HS-5 (cell line): ENCODE results near the gene LRRIQ4.

Source experiments
- DNase-seq: peaks from one replicate; pipeline ENCODE4 v3.0.0-alpha.2; 2012; ENCODE audit warnings: low read depth

Gene LRRIQ4

DNA sequence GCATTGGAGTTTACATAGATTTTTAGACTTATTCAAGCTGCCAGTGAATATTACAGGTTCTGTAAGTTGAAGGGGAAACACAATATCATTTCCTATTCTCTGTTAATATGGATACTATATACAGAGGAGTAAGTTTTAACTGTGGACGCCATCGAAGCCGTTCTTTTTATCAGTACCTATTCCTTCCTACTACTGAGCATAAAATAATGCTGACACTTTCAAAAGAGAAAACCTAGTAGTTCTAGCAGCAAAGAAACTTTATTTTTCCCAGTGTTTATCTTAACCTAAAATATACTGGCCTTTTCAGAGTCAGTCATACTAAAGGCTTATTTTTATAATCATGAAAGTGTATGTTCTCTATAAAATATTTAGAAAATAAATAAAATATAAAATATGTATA, 42.8 kb downstream of the LRRIQ4 start:
- no peak for DNase-seq

DNA sequence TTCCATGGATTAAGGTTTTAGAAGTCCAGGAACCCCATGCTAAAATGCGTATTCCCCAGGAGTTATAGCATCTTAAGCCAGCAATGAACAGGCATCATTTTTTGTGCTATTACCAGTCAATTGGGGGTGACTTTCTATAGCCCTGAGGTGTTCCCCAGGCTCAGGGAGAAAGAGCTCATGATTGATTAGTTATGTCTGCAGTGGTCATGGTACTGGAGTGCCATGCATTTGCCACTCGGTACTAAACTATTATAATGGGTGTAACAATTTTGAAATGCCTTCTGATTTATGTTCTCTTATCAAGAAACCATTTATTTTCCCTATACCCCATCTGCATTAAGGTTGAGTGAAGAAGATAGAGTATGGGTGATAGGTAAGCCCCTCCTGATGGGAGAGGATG, 45.1 kb downstream of the LRRIQ4 start:
- DNase-seq, result no peak

DNA sequence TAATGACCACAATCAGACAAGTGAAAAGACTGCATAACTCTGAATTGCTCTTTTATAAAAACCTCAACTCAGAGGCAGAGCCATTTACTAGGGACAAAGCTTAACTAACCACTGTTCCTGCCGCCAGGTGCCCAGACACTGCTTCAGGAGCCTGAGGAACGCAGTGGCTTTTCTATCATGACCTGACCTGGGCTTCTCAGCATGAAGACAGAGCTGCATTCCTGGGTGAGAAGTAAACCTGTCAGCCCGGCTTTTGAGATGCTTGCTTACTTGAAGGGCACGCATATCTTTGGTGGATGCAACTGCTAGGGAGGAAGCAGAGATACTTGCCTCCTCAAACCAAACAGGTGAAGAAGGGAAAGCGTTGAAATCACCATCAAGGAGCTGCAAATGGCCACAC, 49.2 kb downstream of the LRRIQ4 start:
- DNase-seq, result no peak

DNA sequence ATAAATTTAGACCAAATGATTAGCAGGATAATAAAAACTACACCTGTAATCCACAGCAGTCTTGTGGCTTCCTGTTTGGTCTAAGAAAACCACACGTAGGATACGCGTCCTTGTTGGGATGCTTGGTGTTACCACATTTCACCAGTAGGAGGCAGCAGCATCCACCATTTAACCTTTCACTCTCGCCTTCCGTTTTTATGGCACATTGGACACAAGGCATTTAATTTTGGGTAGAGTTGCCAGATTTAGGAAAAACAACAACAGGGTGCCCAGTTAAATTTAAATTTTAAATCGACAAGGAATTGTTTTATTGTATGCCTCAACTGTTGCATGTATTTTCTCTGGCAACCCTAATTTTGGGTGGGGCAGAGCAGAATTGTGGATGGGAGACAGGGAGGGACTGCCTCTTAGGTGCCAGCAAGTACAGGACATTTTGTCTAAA, 50.8 kb downstream of the LRRIQ4 start:
- DNase-seq, result peak; percentile 53

DNA sequence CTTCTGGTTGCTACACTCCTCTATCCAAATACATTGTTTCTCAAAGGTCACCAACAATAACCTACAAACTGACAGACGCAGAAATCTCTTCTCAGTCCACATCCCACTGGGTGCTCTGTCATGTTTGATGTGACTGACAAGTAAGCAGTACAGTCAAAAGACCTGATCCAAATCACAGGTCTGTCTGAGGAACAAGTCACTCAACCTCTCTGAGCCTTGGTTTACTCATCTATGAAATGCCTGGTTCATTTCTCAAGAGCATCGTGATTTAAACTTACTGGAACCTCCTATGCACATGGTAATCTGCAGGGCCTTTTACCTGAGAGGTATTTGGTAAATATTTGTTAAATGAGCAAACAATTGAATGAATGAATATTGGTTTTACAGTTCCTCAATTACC, 51.6 kb downstream of the LRRIQ4 start:
- DNase-seq, result no peak

DNA sequence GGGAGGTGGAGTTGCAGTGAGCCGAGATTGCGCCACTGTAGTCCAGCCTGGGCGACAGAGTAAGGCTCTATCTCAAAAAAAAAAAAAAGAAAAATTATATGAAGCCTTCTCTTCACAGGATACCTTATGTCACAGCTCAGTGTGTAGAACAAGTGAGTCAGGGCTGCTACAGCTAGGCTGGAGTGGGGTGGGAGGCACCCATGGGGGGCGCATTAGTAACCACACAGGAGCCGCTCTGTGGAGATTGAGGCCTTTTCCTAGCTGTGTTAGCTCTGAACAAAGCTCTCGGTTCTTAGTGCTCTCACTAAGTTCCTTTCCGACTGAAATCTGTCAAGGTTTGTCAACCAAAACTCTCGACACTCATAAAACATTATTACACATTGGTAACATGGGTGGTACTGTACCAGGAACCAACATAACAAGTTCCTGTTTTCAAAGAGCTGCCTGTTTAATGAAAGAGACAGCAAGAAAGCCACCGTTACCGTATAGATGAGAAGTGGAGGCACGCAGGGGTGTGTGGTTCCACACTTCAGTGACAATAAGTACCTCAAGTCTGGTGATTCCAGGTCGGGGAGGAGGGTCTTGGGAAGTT, 52.6 kb downstream of the LRRIQ4 start:
- no peak for DNase-seq

DNA sequence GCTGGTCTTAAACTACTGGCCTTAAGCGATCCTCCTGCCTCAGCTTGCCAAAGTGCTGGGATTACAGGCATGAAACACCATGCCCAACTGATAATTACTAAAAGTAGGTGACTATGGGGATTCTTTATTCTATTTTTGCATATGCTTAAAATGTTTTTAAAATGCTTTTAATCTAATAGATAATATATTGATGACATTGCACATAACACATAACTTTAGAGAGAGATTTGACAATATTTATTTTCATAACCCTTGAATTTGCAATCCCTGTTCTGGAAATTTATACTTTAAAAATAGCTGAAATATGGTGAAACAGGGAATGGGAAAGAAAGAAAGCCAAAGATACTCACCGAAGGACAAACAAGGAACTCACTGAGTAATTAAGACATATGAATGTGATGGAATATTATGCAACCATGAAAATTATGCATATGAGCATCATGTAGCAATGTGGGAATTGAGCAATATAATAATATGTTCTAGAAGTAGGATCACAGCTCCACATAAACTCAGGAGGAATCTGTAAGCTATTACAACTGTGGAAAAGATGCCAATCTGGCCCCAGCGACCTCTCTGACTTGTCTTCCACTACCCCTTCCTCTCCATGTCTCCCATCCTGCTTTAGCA, 55.0 kb downstream of the LRRIQ4 start:
- DNase-seq, result no peak

DNA sequence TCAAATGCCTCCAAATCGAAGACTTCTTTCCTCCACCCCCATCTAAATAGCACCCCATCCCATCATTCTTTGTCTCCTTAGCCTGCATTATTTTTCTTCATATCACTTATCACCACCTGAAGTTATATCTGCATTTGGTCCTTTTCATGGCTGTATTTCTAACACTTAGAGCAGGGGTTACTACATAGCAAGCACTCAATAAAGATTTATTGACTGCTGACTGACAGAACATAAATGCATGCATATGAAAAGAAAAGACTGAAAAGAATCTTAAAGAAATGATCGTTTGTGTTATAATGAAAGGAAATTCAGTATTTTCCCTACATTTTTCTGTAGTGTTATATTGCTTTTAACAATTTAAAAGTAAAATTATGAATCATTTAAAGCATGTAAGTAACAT, 55.7 kb downstream of the LRRIQ4 start:
- no peak for DNase-seq

DNA sequence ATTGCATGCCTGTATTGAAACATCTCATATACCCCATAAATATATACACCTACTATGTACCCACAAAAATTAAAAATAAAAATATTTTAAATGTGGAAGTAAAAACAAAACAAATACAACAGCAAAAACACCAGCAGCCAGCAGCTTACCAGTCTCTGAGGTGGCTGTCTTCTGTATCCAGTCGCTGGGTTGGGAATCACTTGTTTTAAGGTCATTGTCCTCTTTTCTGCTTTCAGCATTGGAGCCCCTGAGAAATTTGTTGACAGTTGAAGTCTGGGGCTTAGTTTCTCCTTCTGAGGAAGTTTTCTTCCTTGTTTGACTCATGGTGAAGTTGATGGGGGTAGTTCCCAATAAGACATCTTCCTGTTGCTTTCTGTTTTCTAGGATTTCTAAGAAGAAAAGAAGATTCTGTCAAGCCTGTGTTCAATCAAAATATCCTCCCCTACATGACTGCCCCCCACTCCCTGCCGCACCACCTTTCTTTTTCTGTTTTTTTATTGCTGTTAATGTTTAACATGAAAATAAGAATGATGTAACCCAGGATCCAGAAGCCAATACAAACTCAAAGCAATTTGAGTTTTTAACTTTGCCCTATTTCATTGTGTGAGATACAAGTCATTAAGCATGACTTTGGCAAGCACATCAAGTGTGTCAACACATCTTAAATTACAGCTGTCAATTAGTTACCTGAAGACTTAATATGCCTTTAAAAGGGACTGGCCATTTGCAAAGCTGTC, 57.0 kb downstream of the LRRIQ4 start, which contains the start of gene LRRC31:
Gene LRRC31, minus strand, starts transcription at position 452 of the 737 bp plus-strand sequence. Its CDS starts 128 bp downstream, at position 324.
- no peak for DNase-seq

DNA sequence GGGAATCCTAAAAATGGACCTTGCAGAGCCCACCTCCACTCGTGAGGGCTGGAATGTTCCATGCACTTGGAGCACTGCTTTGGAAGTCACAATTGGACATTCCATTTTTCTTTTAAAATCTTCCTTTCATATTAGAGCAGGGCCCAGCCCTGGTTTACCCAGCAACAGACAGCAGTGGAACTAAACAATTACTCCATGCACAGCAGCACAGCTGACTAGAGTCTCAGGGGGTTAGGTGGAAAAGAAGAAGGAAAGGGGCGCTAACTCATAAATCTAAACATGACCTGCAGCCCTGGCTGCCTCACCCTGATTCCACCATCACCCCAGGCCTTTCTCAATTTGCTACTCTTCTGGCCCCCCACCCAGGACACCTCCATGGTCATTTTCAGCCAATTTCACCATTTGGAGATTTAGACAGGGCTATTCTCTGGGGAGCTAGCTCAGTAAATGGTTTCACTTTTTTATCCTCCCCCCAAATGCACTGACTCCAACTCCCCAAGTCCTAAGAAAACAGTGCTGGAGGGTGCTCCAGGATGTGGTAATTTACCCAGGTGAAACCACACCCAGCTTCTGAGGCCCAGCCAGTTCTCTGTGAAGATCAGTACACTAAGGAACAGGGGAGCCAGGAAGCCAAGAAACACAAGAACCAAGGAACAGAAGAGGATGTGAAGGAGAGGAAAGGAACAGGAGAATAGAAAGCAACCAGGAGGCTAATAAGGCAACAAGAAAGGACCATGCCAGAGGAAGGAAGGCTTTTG, 58.6 kb downstream of the LRRIQ4 start:
- no peak for DNase-seq

DNA sequence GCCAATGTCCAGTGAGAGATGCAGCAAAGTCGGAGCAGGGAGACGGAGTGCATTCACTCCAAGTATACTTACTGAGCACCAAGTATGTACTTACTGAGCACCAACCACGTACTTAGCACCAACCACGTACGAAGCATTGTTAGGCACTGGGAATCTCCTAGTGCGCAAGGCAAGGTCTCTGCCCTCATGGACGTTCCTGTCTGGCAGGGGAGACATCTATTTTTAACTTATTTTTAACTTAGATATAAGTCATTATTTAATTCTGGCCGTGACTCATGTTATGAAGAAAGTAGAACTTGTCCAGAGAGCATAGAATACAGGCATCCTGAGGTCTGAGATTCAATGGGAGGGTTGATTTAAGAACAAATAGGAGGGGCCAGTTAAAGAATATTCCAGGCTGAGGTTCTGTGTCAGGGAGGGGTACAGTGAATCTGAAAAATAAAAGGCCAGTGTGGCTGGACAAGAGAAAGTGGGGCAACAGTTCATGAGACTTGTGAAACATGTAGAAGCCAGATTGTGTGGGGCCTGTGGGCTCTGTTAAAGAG, 66.4 kb downstream of the LRRIQ4 start:
- DNase-seq, result no peak

DNA sequence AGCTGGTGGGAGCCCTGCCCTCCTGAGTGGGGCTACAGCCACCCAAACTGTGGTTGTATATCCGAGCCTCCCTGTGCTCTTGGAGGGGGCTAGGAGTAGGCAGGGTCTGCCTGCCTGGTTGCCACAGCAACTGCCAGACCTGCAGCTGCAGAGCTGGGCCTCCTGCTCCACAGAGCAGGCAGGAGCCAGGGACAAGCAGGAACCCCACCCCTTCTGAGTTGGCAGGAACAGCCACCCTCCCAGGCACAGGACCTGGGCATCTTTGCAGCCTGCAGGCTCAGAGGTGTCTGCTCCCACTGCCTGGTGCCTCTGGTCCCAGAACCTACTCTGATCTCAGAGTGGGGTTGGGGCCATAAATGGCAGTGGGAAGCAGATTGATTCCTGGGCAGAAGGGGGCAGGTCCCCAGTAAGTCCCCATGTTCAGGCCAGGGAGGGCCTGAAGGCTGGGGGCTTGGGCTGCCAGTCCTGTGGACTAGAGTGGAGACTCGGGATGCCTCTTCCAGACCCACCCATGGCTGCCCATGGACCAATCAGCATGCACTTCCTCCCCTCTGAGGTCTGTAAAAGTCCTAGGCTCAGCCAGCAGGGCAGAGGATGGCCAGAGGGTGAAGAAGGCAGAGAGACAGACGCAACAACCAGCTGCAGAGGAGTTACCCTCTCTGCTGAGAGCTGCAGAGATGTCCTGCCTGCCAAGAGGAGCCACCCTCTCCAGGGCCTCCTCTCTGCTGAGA, 67.3 kb downstream of the LRRIQ4 start:
- no peak for DNase-seq

DNA sequence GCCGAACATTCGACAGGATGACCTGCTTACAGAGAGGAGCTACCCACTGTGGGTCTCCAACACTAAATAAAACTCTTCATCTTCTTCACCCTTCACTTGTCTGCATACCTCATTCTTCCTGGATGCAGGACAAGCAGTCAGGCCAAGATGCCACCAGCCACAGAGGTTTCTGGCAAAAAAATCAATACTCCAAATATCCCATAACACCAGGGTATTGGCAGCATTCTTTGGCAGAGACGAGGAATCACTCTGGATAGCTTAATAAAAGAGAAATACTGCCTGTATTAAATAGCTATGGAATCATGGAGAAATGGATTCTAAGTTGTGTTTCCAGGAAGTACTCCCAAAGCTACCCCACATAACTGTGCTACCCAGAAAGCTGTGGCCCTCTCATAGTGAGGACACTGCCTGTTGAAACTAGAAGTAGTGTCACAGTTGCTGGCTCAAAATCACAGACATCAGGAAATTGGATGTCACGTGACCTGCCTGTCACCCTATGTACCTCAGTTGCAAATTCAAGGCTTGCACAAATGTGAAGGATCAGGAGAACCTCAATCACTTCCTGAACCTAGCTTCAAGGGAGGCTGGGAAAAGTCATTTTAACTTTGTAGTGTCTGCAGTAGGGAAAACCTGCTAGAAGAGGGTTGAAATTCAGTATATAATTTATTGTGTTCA, 68.0 kb downstream of the LRRIQ4 start:
- no peak for DNase-seq

DNA sequence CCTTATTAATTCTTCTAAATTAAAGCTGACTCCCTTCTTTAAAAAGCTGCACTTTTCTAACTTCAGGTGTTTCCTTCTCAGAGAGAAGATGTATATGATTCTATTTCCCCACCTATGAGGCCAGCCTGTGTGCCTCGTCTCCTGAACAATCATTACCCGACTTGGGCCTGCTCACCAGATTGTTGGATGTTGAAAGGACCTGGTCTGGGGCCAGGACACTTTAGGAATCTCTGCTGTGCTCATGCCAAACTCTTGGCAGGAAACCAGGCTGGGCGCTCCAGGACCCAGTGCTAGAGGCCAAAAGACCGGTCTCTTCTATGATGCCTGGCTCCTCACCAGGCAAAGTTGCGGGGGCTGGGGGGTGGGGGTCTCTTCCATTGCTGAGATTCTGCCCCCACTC, 74.0 kb downstream of the LRRIQ4 start:
- DNase-seq, result no peak
